Measurements from ENCODE around the gene CSNK1G3. TPM values are rescaled to one million over a fixed set of nuclear protein-coding genes. Genes with fewer than 3 reads are reported as not detected.

The CSNK1G3 gene
- total and polyA plus RNA-seq, 2 of the 4 experiments (the other 2 are of a cell fraction) = 16.4 to 26.2 TPM

GRCh38 chr5:123471385-123471784, 40.6 kb upstream of the CSNK1G3 start:
- Histone ChIP-seq H2BK20ac (ENCODE audit: low read depth, low read length) (no peak overlapping the region), H3K4me2 (ENCODE audit: low read depth, low read length) (no peak overlapping the region), H3K18ac (ENCODE audit: low read depth, low read length) (no peak overlapping the region), H2AFZ (replicated peaks; ENCODE audit: low read length, poor library complexity) (no peak overlapping the region), H4K91ac (ENCODE audit: insufficient read depth, low read depth, low read length) (no peak overlapping the region), H3K4me3 (ENCODE audit: insufficient read depth, low read depth, low read length) (no peak overlapping the region), H3K23ac (ENCODE audit: low read depth, low read length) (no peak overlapping the region), H3K9ac (ENCODE audit: low read depth, low read length) (no peak overlapping the region), H3K9me1 (ENCODE audit: insufficient read depth, low read length) (no peaks in the 10 kb centered on the region), H3K27me3 (ENCODE audit: control insufficient read depth, insufficient read depth, low read length) (0 out of 2 replicates have a peak, but pooled peaks cover 4% of the 10 kb centered on the region), H4K8ac (ENCODE audit: low read depth in 2 of 2, low read length in 2 of 2) (no peak overlapping the region), H3K36me3 (ENCODE audit: control insufficient read depth, insufficient read depth, low read length) (no peaks in the 10 kb centered on the region), H3K4ac (ENCODE audit: low read depth, low read length) (no peak overlapping the region), H2BK120ac (ENCODE audit: low read depth, low read length) (no peak overlapping the region), H2AK5ac (ENCODE audit: low read depth, low read length) (no peak overlapping the region), H2AK9ac (replicated peaks; ENCODE audit: low read depth, low read length, poor library complexity) (no peak overlapping the region), H4K5ac (ENCODE audit: low read depth, low read length) (no peak overlapping the region), H3K9me3 (ENCODE audit: control insufficient read depth, insufficient read depth, low read length) (no peaks in the 10 kb centered on the region), H2BK5ac (ENCODE audit: low read depth, low read length, poor library complexity, severe bottlenecking) (no peak overlapping the region), H4K20me1 (ENCODE audit: insufficient read depth, low read length) (no peaks in the 10 kb centered on the region), H3K56ac (ENCODE audit: extremely low read depth, insufficient read depth, low read length) (no peak overlapping the region), H3K4me1 (ENCODE audit: control insufficient read depth, insufficient read depth, low read length) (no peaks in the 10 kb centered on the region), H3K27ac (ENCODE audit: insufficient read depth, low read length) (no peak overlapping the region), H3K79me1 (ENCODE audit: low read depth in 1 of 2, low read length in 2 of 2) (no peaks in the 10 kb centered on the region), H3K14ac (replicated peaks; ENCODE audit: low read depth, low read length) (no peak overlapping the region), H2BK15ac (ENCODE audit: low read depth, low read length) (no peak overlapping the region)
- no TSS peak for BruUV-seq (replicated peaks)
- intact Hi-C loops (cut with micrococcal nuclease) = no loop called here
- TF ChIP-seq MAFK (IDR thresholded peaks at IDR 0.05; ENCODE audit: low read depth, low read length) (no peak), RFX5 (IDR thresholded peaks at IDR 0.05; ENCODE audit: low read depth, low read length) (no peak), USF2 (IDR thresholded peaks at IDR 0.05; ENCODE audit: low read depth, low read length) (no peak), NFE2L2 (IDR thresholded peaks at IDR 0.05; ENCODE audit: low read depth, low read length) (no peak), RCOR1 (IDR thresholded peaks at IDR 0.05; ENCODE audit: insufficient replicate concordance, low read length) (no peak), CEBPB (IDR thresholded peaks at IDR 0.05; ENCODE audit: low read depth, low read length) (no peak), ELK1 (IDR thresholded peaks at IDR 0.05; ENCODE audit: borderline replicate concordance, low read depth, low read length) (no peak), FOS (IDR thresholded peaks at IDR 0.05; ENCODE audit: low read depth, low read length) (no peak), CHD1 (IDR thresholded peaks at IDR 0.05; ENCODE audit: low read depth, low read length) (no peak), RAD21 (IDR thresholded peaks at IDR 0.05; ENCODE audit: low read length) (no peak), CTCF (conservative IDR thresholded peaks at IDR 0.05; ENCODE audit: low read depth, low read length) (no peak), BHLHE40 (IDR thresholded peaks at IDR 0.05; ENCODE audit: low read depth, low read length) (no peak), POLR2A (IDR thresholded peaks at IDR 0.05; ENCODE audit: low read depth, low read length) (no peak), MXI1 (IDR thresholded peaks at IDR 0.05; ENCODE audit: borderline replicate concordance, low read depth, low read length) (no peak), SMC3 (IDR thresholded peaks at IDR 0.05; ENCODE audit: low read depth, low read length) (no peak), MAZ (IDR thresholded peaks at IDR 0.05; ENCODE audit: borderline replicate concordance, low read depth, low read length) (no peak)
- ChIA-PET POLR2A (ENCODE audit: unreplicated experiment) (no interaction called here), CTCF (no interaction called here)
- DNase-seq (no peak), ATAC-seq (ENCODE audit: low read depth) (no peak)
- dilution Hi-C loops (cut with HindIII; ENCODE audit: low sequenced_read_pairs, unreplicated experiment) = no loop called here
- WGBS, 2 experiments (ENCODE audit: extremely low coverage in 2 of 2, insufficient read length in 1 of 2) = no CpG with 5 or more reads among the region's 3 CpGs
- in situ Hi-C loops (cut with MboI; ENCODE audit: low sequenced_read_pairs) = no loop called here

Data from IMR-90 (cell line).